WTC11 (cell line): ENCODE measurements around the gene NDUFA13. TPM values are rescaled to one million over a fixed set of nuclear protein-coding genes. Genes with fewer than 3 reads are reported as not detected.

ENCODE experiments used
- ATAC-seq: fragments of 200-7000 bp; cut with Tn5 transposase; 2 replicates; pipeline ENCODE4 v1.10.0; 2021; ENCODE audit warnings: mild to moderate bottlenecking, moderate library complexity
- CTCF ChIA-PET: fragments of 300-600 bp; sonication (Branson Sonifier 250); formaldehyde crosslinking; loops from one replicate; lab custom pipeline; 2021; ENCODE audit warnings: antibody characterized with exemption; lab: Charles Lee
- POLR2A ChIA-PET: fragments of 350-600 bp; sonication (Branson Sonifier 250); formaldehyde crosslinking; loops from one replicate; lab custom pipeline; 2021; ENCODE audit warnings: antibody characterized with exemption; lab: Charles Lee
- DNase-seq: peaks from one replicate; pipeline ENCODE4 v3.0.0; 2021; ENCODE audit warnings: low spot score
- H3K27ac Mint-ChIP-seq: 2 replicates; pipeline ENCODE4 v1.8.0; 2021; ENCODE audit warnings: mixed read lengths
- H3K27me3 Mint-ChIP-seq: 2 replicates; pipeline ENCODE4 v1.8.0; 2021; ENCODE audit warnings: low read depth, mild to moderate bottlenecking, moderate library complexity, mixed read lengths
- H3K36me3 Mint-ChIP-seq: 2 replicates; pipeline ENCODE4 v1.8.0; 2021; ENCODE audit warnings: mixed read lengths
- H3K4me1 Mint-ChIP-seq: 2 replicates; pipeline ENCODE4 v1.8.0; 2022; ENCODE audit warnings: mixed read lengths
- H3K4me3 Mint-ChIP-seq: 2 replicates; pipeline ENCODE4 v1.8.0; 2021; ENCODE audit warnings: mild to moderate bottlenecking, moderate library complexity, mixed read lengths
- H3K9me3 Mint-ChIP-seq: 2 replicates; pipeline ENCODE4 v1.8.0; 2021; ENCODE audit warnings: mixed read lengths
- ATF6 ChIP-seq: sonication (generic); formaldehyde crosslinking; IDR thresholded peaks from 2 replicates; pipeline ENCODE4 v1.8.1; 2023; ENCODE audit warnings: mild to moderate bottlenecking, missing genetic modification reagents
- CDX4 ChIP-seq: fragments of 250-450 bp; sonication (Bioruptor Pico); IDR thresholded peaks from 2 replicates; pipeline ENCODE4 v1.9.0; 2021; ENCODE audit warnings: moderate library complexity, mild to moderate bottlenecking, inconsistent platforms, borderline replicate concordance
- ERG ChIP-seq: fragments of 250-450 bp; sonication (Bioruptor Pico); IDR thresholded peaks from 2 replicates; pipeline ENCODE4 v1.8.0; 2021; ENCODE audit warnings: mild to moderate bottlenecking
- FOXJ3 ChIP-seq: sonication (generic); formaldehyde crosslinking; IDR thresholded peaks from 2 replicates; pipeline ENCODE4 v1.9.0; 2021; ENCODE audit warnings: missing genetic modification reagents, mild to moderate bottlenecking, borderline replicate concordance
- FOXK1 ChIP-seq: sonication (generic); formaldehyde crosslinking; IDR thresholded peaks from 2 replicates; pipeline ENCODE4 v1.8.0; 2022; ENCODE audit warnings: mild to moderate bottlenecking, moderate library complexity, missing genetic modification reagents
- GABPB1 ChIP-seq: sonication (generic); formaldehyde crosslinking; IDR thresholded peaks from 2 replicates; pipeline ENCODE4 v1.8.1; 2023; ENCODE audit warnings: mild to moderate bottlenecking, missing genetic modification reagents
- GRHL2 ChIP-seq: fragments of 250-450 bp; sonication (Bioruptor Pico); IDR thresholded peaks from 2 replicates; pipeline ENCODE4 v1.8.0; 2022; ENCODE audit warnings: mild to moderate bottlenecking, moderate library complexity; ENCODE audit not compliant: insufficient replicate concordance, severe bottlenecking
- OVOL2 ChIP-seq: fragments of 250-450 bp; sonication (Bioruptor Pico); IDR thresholded peaks from 2 replicates; pipeline ENCODE4 v1.9.0; 2021; ENCODE audit warnings: mild to moderate bottlenecking, borderline replicate concordance
- PREB ChIP-seq: sonication (generic); formaldehyde crosslinking; IDR thresholded peaks from 2 replicates; pipeline ENCODE4 v1.8.1; 2022; ENCODE audit warnings: mild to moderate bottlenecking, missing genetic modification reagents, moderate library complexity, borderline replicate concordance
- TCF7 ChIP-seq: sonication (generic); formaldehyde crosslinking; IDR thresholded peaks from 2 replicates; pipeline ENCODE4 v1.8.0; 2022; ENCODE audit warnings: mild to moderate bottlenecking, low read depth, missing genetic modification reagents, moderate library complexity
- TEAD1 ChIP-seq: sonication (generic); formaldehyde crosslinking; IDR thresholded peaks from 2 replicates; pipeline ENCODE4 v1.8.0; 2022; ENCODE audit warnings: mild to moderate bottlenecking, missing genetic modification reagents
- TP53 ChIP-seq: sonication (generic); formaldehyde crosslinking; IDR thresholded peaks from 2 replicates; pipeline ENCODE4 v1.8.1; 2023; ENCODE audit warnings: mild to moderate bottlenecking, missing genetic modification reagents
- ZNF121 ChIP-seq: sonication (generic); formaldehyde crosslinking; IDR thresholded peaks from 2 replicates; pipeline ENCODE4 v1.8.0; 2023; ENCODE audit warnings: missing genetic modification reagents
- ZNF138 ChIP-seq: sonication (generic); formaldehyde crosslinking; conservative IDR thresholded peaks from 2 replicates; pipeline ENCODE4 v1.8.1; 2022; ENCODE audit warnings: mild to moderate bottlenecking, moderate library complexity, missing genetic modification reagents
- ZNF219 ChIP-seq: sonication (generic); formaldehyde crosslinking; IDR thresholded peaks from 2 replicates; pipeline ENCODE4 v1.8.0; 2023; ENCODE audit warnings: missing genetic modification reagents, mild to moderate bottlenecking, borderline replicate concordance
- ZNF263 ChIP-seq: sonication (generic); formaldehyde crosslinking; IDR thresholded peaks from 2 replicates; pipeline ENCODE4 v1.8.1; 2022; ENCODE audit warnings: low read depth, mild to moderate bottlenecking, moderate library complexity, missing genetic modification reagents
- ZNF281 ChIP-seq: sonication (generic); formaldehyde crosslinking; IDR thresholded peaks from 2 replicates; pipeline ENCODE4 v1.8.0; 2023; ENCODE audit warnings: mild to moderate bottlenecking, missing genetic modification reagents
- ZNF396 ChIP-seq: fragments of 250-450 bp; sonication (Bioruptor Pico); IDR thresholded peaks from 2 replicates; pipeline ENCODE4 v1.8.0; 2021; ENCODE audit warnings: mild to moderate bottlenecking, moderate library complexity, borderline replicate concordance
- total RNA-seq: library from RNA; stranded (reverse); gene quantifications from 3 replicates; pipeline ENCODE4 v1.2.3, GENCODE V29; 2021
- TF ChIP-seq, protein P1 (sequence below): sonication (generic); formaldehyde crosslinking; IDR thresholded peaks from 2 replicates; pipeline ENCODE4 v1.8.1; 2023; ENCODE audit warnings: mild to moderate bottlenecking, missing genetic modification reagents, borderline replicate concordance
- TF ChIP-seq, protein P2 (sequence below): sonication (generic); formaldehyde crosslinking; IDR thresholded peaks from 2 replicates; pipeline ENCODE4 v1.8.1; 2023; ENCODE audit warnings: mild to moderate bottlenecking, missing genetic modification reagents

NDUFA13 gene
- total RNA-seq, 1 experiment from 2014 or later: 519 TPM

DNA sequence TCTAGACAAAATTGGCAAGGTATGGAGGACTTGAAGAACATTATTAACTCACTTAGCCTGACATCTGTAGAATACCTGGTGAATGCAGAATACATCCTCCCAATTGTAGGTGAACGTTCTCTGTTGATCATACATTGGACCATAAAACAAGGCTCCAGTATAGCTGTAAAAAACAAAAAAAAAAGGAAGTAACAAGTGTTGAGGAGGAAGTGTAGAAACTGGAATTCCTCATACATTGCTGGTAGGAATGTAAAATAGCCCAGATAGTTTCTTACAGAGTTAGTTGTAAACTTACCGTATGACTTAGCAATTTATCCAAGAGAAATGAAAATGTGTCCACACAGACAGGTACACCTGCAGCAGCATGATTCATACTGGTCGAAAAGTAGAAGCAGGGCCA, 45.4 kb upstream of the NDUFA13 start:
- H3K4me3 Mint-ChIP-seq: no peak overlapping the region
- POLR2A ChIA-PET: no interaction called here
- CTCF ChIA-PET: no interaction called here

More for the DNA sequence above, 45.4 kb upstream of the NDUFA13 start:
- Mint-ChIP-seq H3K27ac (no peak overlapping the region), H3K4me1 (peaks cover 27% of the 10 kb centered on the region), H3K9me3 (peaks cover 32% of the 10 kb centered on the region), H3K36me3 (peaks cover 55% of the 10 kb centered on the region), H3K27me3 (no peaks in the 10 kb centered on the region)
- DNase-seq: no peak
- TF ChIP-seq, protein P1, sequence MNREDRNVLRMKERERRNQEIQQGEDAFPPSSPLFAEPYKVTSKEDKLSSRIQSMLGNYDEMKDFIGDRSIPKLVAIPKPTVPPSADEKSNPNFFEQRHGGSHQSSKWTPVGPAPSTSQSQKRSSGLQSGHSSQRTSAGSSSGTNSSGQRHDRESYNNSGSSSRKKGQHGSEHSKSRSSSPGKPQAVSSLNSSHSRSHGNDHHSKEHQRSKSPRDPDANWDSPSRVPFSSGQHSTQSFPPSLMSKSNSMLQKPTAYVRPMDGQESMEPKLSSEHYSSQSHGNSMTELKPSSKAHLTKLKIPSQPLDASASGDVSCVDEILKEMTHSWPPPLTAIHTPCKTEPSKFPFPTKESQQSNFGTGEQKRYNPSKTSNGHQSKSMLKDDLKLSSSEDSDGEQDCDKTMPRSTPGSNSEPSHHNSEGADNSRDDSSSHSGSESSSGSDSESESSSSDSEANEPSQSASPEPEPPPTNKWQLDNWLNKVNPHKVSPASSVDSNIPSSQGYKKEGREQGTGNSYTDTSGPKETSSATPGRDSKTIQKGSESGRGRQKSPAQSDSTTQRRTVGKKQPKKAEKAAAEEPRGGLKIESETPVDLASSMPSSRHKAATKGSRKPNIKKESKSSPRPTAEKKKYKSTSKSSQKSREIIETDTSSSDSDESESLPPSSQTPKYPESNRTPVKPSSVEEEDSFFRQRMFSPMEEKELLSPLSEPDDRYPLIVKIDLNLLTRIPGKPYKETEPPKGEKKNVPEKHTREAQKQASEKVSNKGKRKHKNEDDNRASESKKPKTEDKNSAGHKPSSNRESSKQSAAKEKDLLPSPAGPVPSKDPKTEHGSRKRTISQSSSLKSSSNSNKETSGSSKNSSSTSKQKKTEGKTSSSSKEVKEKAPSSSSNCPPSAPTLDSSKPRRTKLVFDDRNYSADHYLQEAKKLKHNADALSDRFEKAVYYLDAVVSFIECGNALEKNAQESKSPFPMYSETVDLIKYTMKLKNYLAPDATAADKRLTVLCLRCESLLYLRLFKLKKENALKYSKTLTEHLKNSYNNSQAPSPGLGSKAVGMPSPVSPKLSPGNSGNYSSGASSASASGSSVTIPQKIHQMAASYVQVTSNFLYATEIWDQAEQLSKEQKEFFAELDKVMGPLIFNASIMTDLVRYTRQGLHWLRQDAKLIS (CRISPR knock-in tag): no peak
- TF ChIP-seq ZNF121 (CRISPR knock-in tag) (no peak), GABPB1 (CRISPR knock-in tag) (no peak), GRHL2 (CRISPR knock-in tag) (no peak), ZNF138 (no peak), ATF6 (no peak), TEAD1 (CRISPR knock-in tag) (no peak), ZNF263 (CRISPR knock-in tag) (no peak), ZNF281 (CRISPR knock-in tag) (no peak), ERG (no peak), FOXK1 (CRISPR knock-in tag) (no peak), OVOL2 (no peak), ZNF396 (CRISPR knock-in tag) (no peak), FOXJ3 (CRISPR knock-in tag) (no peak), CDX4 (CRISPR knock-in tag) (no peak), TP53 (no peak), TCF7 (CRISPR knock-in tag) (no peak), PREB (CRISPR knock-in tag) (no peak), ZNF219 (no peak)
- TF ChIP-seq, protein P2, sequence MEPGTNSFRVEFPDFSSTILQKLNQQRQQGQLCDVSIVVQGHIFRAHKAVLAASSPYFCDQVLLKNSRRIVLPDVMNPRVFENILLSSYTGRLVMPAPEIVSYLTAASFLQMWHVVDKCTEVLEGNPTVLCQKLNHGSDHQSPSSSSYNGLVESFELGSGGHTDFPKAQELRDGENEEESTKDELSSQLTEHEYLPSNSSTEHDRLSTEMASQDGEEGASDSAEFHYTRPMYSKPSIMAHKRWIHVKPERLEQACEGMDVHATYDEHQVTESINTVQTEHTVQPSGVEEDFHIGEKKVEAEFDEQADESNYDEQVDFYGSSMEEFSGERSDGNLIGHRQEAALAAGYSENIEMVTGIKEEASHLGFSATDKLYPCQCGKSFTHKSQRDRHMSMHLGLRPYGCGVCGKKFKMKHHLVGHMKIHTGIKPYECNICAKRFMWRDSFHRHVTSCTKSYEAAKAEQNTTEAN: no peak
- TF ChIP-seq, all 79 proteins: peak for 0
- no peak for ATAC-seq
